ENCODE data around the gene SOST. TPM values are rescaled to one million over a fixed set of nuclear protein-coding genes. Genes with fewer than 3 reads are reported as not detected.

Gene SOST
- total RNA-seq, 1 experiment from 2014 or later = not detected

DNA sequence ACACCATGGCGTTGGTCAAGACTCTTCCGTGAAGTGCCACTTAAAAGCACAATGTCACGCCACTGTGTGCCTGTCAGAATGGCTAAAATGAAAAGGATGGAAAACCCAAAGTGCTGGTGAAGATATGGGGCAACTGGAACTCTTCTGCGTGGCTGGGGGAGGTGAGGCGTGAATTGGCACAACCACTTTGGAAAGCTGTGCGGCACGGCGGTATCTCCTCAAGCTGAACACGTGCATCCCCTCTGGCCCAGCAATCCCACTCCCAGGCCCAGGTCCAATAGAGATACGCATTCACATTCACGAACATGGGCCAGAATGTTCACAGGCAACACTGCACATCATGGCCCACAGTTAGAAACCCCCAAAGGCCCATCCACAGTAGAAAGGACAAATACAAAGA, 11.3 kb upstream of the SOST start:
- H2BK5ac ChIP-seq (ENCODE audit: insufficient read length, low read length) = no peak overlapping the region
- Mint-ChIP-seq H3K27me3 (ENCODE audit: low read depth) (no peaks in the 10 kb centered on the region), H3K9me3 (no peaks in the 10 kb centered on the region), H3K4me3 (no peak overlapping the region), H3K4me1 (peaks cover 3 to 4% of the 10 kb centered on the region in 2 experiments), H3K36me3 (ENCODE audit: insufficient read depth in 1 of 3, low read depth in 3 of 3) (peaks cover 4 to 57% (median 52%) of the 10 kb centered on the region in 3 experiments), H3K27ac (no peak overlapping the region; a peak in 1 of 7 replicates)
- H3K18ac ChIP-seq (ENCODE audit: insufficient read length, low read depth, low read length) = no peak overlapping the region
- no peak overlapping the region for H3K4ac ChIP-seq (ENCODE audit: low read depth, low read length)
- no peak overlapping the region for H2BK120ac ChIP-seq (ENCODE audit: low read depth, low read length, poor library complexity, severe bottlenecking)
- H4K5ac ChIP-seq (ENCODE audit: insufficient read length, low read depth, low read length) = no peak overlapping the region
- no peak for DNase-seq
- no peak overlapping the region for H3T11ph ChIP-seq (ENCODE audit: low read length)
- H3K79me1 ChIP-seq (ENCODE audit: insufficient read depth, low read depth, low read length, poor library complexity, severe bottlenecking) = no peaks in the 10 kb centered on the region
- H3K9me3 ChIP-seq (ENCODE audit: control insufficient read depth, low read depth, low read length) = no peaks in the 10 kb centered on the region
- H2BK12ac ChIP-seq (ENCODE audit: insufficient read length, low read depth, low read length) = no peak overlapping the region
- H3K4me1 ChIP-seq (ENCODE audit: insufficient read depth, low read length) = no peaks in the 10 kb centered on the region
- no peak overlapping the region for H2AK5ac ChIP-seq (ENCODE audit: insufficient read length, low read length)
- no peak overlapping the region for H3K23ac ChIP-seq (ENCODE audit: insufficient read length, low read depth, low read length)
- no peaks in the 10 kb centered on the region for H4K20me1 ChIP-seq (ENCODE audit: control insufficient read depth, insufficient read depth, insufficient read length)
- H3K14ac ChIP-seq (ENCODE audit: insufficient read depth, low read length) = no peak overlapping the region
- H2AFZ ChIP-seq (ENCODE audit: low read length) = no peak overlapping the region
- no peak overlapping the region for H4K91ac ChIP-seq (ENCODE audit: insufficient read length, low read depth, low read length)
- no peak overlapping the region for H3K9ac ChIP-seq (ENCODE audit: extremely low read depth, insufficient read length, low read length)
- H3K4me2 ChIP-seq (ENCODE audit: insufficient read depth, insufficient read length, low read length) = no peak overlapping the region
- no peaks in the 10 kb centered on the region for H3K27me3 ChIP-seq (ENCODE audit: insufficient read depth, low read length)
- no peak overlapping the region for H2BK15ac ChIP-seq (ENCODE audit: low read depth, low read length)
- TF ChIP-seq, protein P1, sequence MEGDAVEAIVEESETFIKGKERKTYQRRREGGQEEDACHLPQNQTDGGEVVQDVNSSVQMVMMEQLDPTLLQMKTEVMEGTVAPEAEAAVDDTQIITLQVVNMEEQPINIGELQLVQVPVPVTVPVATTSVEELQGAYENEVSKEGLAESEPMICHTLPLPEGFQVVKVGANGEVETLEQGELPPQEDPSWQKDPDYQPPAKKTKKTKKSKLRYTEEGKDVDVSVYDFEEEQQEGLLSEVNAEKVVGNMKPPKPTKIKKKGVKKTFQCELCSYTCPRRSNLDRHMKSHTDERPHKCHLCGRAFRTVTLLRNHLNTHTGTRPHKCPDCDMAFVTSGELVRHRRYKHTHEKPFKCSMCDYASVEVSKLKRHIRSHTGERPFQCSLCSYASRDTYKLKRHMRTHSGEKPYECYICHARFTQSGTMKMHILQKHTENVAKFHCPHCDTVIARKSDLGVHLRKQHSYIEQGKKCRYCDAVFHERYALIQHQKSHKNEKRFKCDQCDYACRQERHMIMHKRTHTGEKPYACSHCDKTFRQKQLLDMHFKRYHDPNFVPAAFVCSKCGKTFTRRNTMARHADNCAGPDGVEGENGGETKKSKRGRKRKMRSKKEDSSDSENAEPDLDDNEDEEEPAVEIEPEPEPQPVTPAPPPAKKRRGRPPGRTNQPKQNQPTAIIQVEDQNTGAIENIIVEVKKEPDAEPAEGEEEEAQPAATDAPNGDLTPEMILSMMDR (conservative IDR thresholded peaks at IDR 0.05) = no peak
- no peak overlapping the region for H3K56ac ChIP-seq (ENCODE audit: insufficient read length, low read depth, low read length)
- no peak overlapping the region for H3K27ac ChIP-seq (ENCODE audit: insufficient read length, low read depth, low read length)
- H2BK20ac ChIP-seq (ENCODE audit: low read depth, low read length, poor library complexity, severe bottlenecking) = no peak overlapping the region
- H3K23me2 ChIP-seq (ENCODE audit: insufficient read length, low read depth, low read length, poor library complexity, severe bottlenecking) = no peaks in the 10 kb centered on the region
- WGBS (ENCODE audit: extremely low coverage, insufficient read length, low lambda C conversion rate) = no CpG with 5 or more reads among the region's 11 CpGs
- no peaks in the 10 kb centered on the region for H3K79me2 ChIP-seq (ENCODE audit: insufficient read depth, low read length)
- H4K8ac ChIP-seq (replicated peaks; ENCODE audit: insufficient read length, low read depth, low read length) = no peak overlapping the region

All from H9 (cell line).